ENCODE measurements around the gene PACS1. TPM values are rescaled to one million over a fixed set of nuclear protein-coding genes. Genes with fewer than 3 reads are reported as not detected.
A peak's percentile ranks its signal among the peaks of the same experiment; 100 is the strongest.

PACS1 gene
- total RNA-seq, 5 donors from 2014 or later (not counting 1 experiment from before 2014, with no cell fraction given): 222 to 268 (median 236) TPM

DNA sequence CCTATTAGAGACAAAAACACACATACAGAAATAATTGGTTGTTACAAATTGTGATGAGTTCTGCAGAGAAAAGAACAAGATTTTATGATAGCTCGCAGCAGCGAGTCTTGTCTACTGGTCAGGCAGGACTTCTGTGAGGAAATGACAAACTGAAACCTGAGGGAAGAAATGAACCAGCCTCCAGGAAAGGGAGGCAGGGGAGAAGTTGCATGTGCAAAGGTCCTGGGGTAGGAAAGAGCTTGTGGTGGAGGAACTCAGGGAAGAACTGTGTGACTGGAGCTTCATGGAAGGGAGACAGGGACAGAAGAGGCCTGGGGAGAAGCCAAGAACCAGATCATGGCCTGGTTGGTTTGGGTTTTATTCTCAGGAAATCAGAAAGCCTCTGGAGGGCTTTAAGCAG lies 189.2 kb downstream of the PACS1 start:
- CTCF ChIA-PET: interaction anchor here in 1 of 2 donors (0.6 to 1.0 kb wide), 2 partner anchors 37 to 1137 kb away, joined by 3 to 4 read pairs; no protein-coding TSS in a partner anchor
- H3K36me3 Mint-ChIP-seq: peaks cover 13% of the 10 kb centered on the region
- no peak overlapping the region for H3K4me3 ChIP-seq (ENCODE audit: control insufficient read depth in 1 of 2, extremely low read depth in 1 of 2, low read length in 1 of 2)
- POLR2A ChIA-PET: no interaction called here
- H3K4me3 Mint-ChIP-seq: peak overlapping the region in 2 of 3 donors; percentile 17 to 25
- no peaks in the 10 kb centered on the region for H3K9me3 Mint-ChIP-seq
- 95% methylated on average over 2 of the region's 2 CpGs for WGBS (ENCODE audit: insufficient coverage)
- H3K4me1 ChIP-seq (ENCODE audit: control insufficient read depth in 1 of 2, extremely low read depth in 1 of 2, insufficient read depth in 2 of 2, low read length in 2 of 2): peaks cover 14 to 38% of the 10 kb centered on the region in 2 experiments
- H3K27ac ChIP-seq (ENCODE audit: low read length): no peak overlapping the region
- DNase-seq (no peak), ATAC-seq (replicated peaks in 1 of 4) (no peak)
- H3K27ac Mint-ChIP-seq: peak overlapping the region; percentile 41 to 80
- H3K4me1 Mint-ChIP-seq: peaks cover 26 to 31% (median 26%) of the 10 kb centered on the region in 3 donors
- no peaks in the 10 kb centered on the region for H3K9me3 ChIP-seq
- H3K36me3 ChIP-seq (ENCODE audit: control insufficient read depth in 2 of 2, extremely low read depth in 1 of 2, insufficient read depth in 1 of 2, low read length in 1 of 2): peaks cover 11 to 41% of the 10 kb centered on the region in 2 donors
- H3K27me3 ChIP-seq (replicated peaks in 1 of 2; ENCODE audit: control insufficient read depth in 2 of 2, extremely low read depth in 1 of 2, insufficient read depth in 2 of 2, low read length in 1 of 2): no peaks in the 10 kb centered on the region
- no peaks in the 10 kb centered on the region for H3K27me3 Mint-ChIP-seq

DNA sequence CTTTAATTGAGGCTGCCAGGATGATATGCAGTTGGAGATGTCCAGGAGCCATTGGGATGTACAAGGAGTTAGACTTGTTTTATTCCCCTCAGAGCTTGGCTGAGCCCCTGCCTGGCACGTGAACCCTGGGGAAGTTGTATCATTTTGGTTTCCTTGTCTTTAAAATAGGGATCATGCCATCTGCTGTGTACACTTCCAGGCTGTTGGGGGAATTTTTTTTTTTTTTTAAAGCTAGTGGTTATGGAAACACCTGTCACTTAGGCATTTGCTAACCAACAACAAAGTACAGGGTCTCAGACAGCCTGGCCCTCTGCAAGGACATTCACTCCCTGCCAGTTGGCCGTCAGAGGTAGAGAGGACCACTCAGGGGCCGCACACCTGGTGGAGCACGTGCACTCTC lies 189.9 kb downstream of the PACS1 start:
- Mint-ChIP-seq H3K27me3 (no peaks in the 10 kb centered on the region), H3K9me3 (no peaks in the 10 kb centered on the region), H3K4me3 (no peak overlapping the region), H3K27ac (peak overlapping the region in 1 of 2 donors; percentile 80), H3K36me3 (peaks cover 14% of the 10 kb centered on the region), H3K4me1 (peaks cover 26 to 31% (median 26%) of the 10 kb centered on the region in 3 donors)
- Histone ChIP-seq H3K4me3 (ENCODE audit: control insufficient read depth in 1 of 2, extremely low read depth in 1 of 2, low read length in 1 of 2) (no peak overlapping the region), H3K27me3 (replicated peaks in 1 of 2; ENCODE audit: control insufficient read depth in 2 of 2, extremely low read depth in 1 of 2, insufficient read depth in 2 of 2, low read length in 1 of 2) (no peaks in the 10 kb centered on the region), H3K36me3 (ENCODE audit: control insufficient read depth in 2 of 2, extremely low read depth in 1 of 2, insufficient read depth in 1 of 2, low read length in 1 of 2) (peaks cover 19 to 44% of the 10 kb centered on the region in 2 donors), H3K9me3 (no peaks in the 10 kb centered on the region), H3K4me1 (ENCODE audit: control insufficient read depth in 1 of 2, extremely low read depth in 1 of 2, insufficient read depth in 2 of 2, low read length in 2 of 2) (peaks cover 14 to 37% of the 10 kb centered on the region in 2 experiments), H3K27ac (ENCODE audit: low read length) (no peak overlapping the region)
- ATAC-seq (replicated peaks in 1 of 4): no peak
- ChIA-PET POLR2A (interaction anchor here (0.5 to 0.6 kb wide), 4 partner anchors 17 to 205 kb away, joined by 3 to 7 read pairs (median 4); partner anchors contain the start of gene BRMS1 (in 1 of the 2)), CTCF (interaction anchor here (0.6 kb wide), 4 partner anchors 54 to 1449 kb away, joined by 3 read pairs; no protein-coding TSS in a partner anchor)
- 95% methylated on average over 3 of the region's 4 CpGs for WGBS (ENCODE audit: insufficient coverage)
- DNase-seq: no peak

DNA sequence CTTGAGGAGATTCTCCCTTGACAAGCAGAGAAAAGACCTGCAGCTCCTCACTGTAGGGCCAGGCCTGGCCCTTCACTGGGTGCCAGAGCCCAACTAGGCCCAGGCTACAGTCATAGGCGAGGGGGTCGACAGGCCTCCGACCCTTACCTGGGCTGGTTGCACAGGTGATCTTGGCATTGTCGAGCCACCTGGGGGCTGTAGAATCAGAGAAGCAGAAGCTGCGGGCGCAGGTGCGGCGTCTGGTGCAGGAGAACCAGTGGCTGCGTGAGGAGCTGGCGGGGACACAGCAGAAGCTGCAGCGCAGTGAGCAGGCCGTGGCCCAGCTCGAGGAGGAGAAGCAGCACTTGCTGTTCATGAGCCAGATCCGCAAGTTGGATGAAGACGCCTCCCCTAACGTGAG lies 191.5 kb downstream of the PACS1 start:
- Mint-ChIP-seq H3K36me3 (peaks cover 14% of the 10 kb centered on the region), H3K27me3 (no peaks in the 10 kb centered on the region), H3K9me3 (no peaks in the 10 kb centered on the region), H3K4me3 (no peak overlapping the region), H3K4me1 (peaks cover 19 to 22% (median 20%) of the 10 kb centered on the region in 3 donors), H3K27ac (no peak overlapping the region)
- peaks cover 6 to 24% of the 10 kb centered on the region in 2 experiments for H3K4me1 ChIP-seq (ENCODE audit: control insufficient read depth in 1 of 2, extremely low read depth in 1 of 2, insufficient read depth in 2 of 2, low read length in 2 of 2)
- no peaks in the 10 kb centered on the region for H3K9me3 ChIP-seq
- no peaks in the 10 kb centered on the region for H3K27me3 ChIP-seq (replicated peaks in 1 of 2; ENCODE audit: control insufficient read depth in 2 of 2, extremely low read depth in 1 of 2, insufficient read depth in 2 of 2, low read length in 1 of 2)
- H3K27ac ChIP-seq (ENCODE audit: low read length): no peak overlapping the region
- CTCF ChIA-PET: interaction anchor here (0.6 to 1.3 kb wide), 2 partner anchors 19 to 111 kb away, joined by 5 read pairs; no protein-coding TSS in a partner anchor
- ATAC-seq (replicated peaks in 1 of 4) (no peak), DNase-seq (no peak)
- H3K36me3 ChIP-seq (ENCODE audit: control insufficient read depth in 2 of 2, extremely low read depth in 1 of 2, insufficient read depth in 1 of 2, low read length in 1 of 2): peaks cover 19 to 58% of the 10 kb centered on the region in 2 donors
- no peak overlapping the region for H3K4me3 ChIP-seq (ENCODE audit: control insufficient read depth in 1 of 2, extremely low read depth in 1 of 2, low read length in 1 of 2)
- POLR2A ChIA-PET: no interaction called here
- 98% methylated on average over 16 of the region's 16 CpGs for WGBS (ENCODE audit: insufficient coverage)

DNA sequence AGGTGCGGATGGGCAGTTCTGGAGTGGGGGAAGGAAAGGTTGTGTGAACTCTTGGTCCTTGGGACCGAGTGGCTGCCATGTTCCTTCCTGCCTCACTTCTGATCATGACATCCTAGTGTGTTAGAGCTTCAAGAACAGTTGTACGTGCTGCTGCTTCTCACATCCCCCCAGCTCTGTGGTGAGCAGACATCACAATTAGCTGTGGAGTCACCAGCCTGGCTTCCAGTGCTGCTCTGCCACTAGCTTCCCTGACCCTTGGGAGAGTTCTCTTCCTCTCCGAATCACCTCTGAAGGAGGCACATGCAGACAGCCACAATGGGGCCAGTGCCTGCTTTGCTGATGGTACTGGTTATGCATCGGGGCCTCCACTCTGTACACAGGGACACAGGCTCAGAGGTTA lies 192.1 kb downstream of the PACS1 start:
- peaks cover 3 to 24% of the 10 kb centered on the region in 2 experiments for H3K4me1 ChIP-seq (ENCODE audit: control insufficient read depth in 1 of 2, extremely low read depth in 1 of 2, insufficient read depth in 2 of 2, low read length in 2 of 2)
- H3K9me3 ChIP-seq: no peaks in the 10 kb centered on the region
- no peak for DNase-seq
- no peak overlapping the region for H3K4me3 ChIP-seq (ENCODE audit: control insufficient read depth in 1 of 2, extremely low read depth in 1 of 2, low read length in 1 of 2)
- WGBS (ENCODE audit: insufficient coverage): 98% methylated on average over 5 of the region's 5 CpGs
- H3K4me3 Mint-ChIP-seq: no peak overlapping the region
- peaks cover 19 to 60% of the 10 kb centered on the region in 2 donors for H3K36me3 ChIP-seq (ENCODE audit: control insufficient read depth in 2 of 2, extremely low read depth in 1 of 2, insufficient read depth in 1 of 2, low read length in 1 of 2)
- ChIA-PET POLR2A (interaction anchor here in 1 of 2 donors (0.5 kb wide), 1 partner anchor 206 kb away, joined by 3 read pairs; no protein-coding TSS in a partner anchor), CTCF (interaction anchor here in 1 of 2 donors (1.3 kb wide), 1 partner anchor 18 kb away, joined by 5 read pairs; no protein-coding TSS in a partner anchor)
- H3K9me3 Mint-ChIP-seq: no peaks in the 10 kb centered on the region
- peaks cover 19% of the 10 kb centered on the region in 3 donors for H3K4me1 Mint-ChIP-seq
- H3K36me3 Mint-ChIP-seq: peaks cover 14% of the 10 kb centered on the region
- ATAC-seq (replicated peaks in 1 of 4): no peak
- H3K27ac Mint-ChIP-seq: no peak overlapping the region
- H3K27ac ChIP-seq (ENCODE audit: low read length): no peak overlapping the region
- H3K27me3 ChIP-seq (replicated peaks in 1 of 2; ENCODE audit: control insufficient read depth in 2 of 2, extremely low read depth in 1 of 2, insufficient read depth in 2 of 2, low read length in 1 of 2): no peaks in the 10 kb centered on the region
- H3K27me3 Mint-ChIP-seq: no peaks in the 10 kb centered on the region

DNA sequence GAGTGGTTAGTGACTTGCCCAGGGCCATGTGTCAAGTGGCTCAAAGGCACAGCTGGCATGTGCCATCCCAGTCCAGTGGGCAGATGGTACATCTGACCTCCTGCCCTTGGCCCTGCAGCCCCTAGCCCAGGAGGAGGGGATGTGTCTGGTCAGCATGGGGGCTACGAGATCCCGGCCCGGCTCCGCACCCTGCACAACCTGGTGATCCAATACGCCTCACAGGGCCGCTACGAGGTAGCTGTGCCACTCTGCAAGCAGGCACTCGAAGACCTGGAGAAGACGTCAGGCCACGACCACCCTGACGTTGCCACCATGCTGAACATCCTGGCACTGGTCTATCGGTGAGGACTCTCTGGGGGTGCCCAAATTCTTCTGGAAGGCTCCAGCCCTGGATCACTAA lies 192.6 kb downstream of the PACS1 start:
- no peaks in the 10 kb centered on the region for H3K27me3 ChIP-seq (replicated peaks in 1 of 2; ENCODE audit: control insufficient read depth in 2 of 2, extremely low read depth in 1 of 2, insufficient read depth in 2 of 2, low read length in 1 of 2)
- ATAC-seq (replicated peaks in 1 of 4): no peak
- no peak overlapping the region for H3K27ac Mint-ChIP-seq
- peaks cover 21 to 22% (median 21%) of the 10 kb centered on the region in 3 donors for H3K4me1 Mint-ChIP-seq
- H3K4me3 Mint-ChIP-seq: no peak overlapping the region
- H3K36me3 ChIP-seq (ENCODE audit: control insufficient read depth in 2 of 2, extremely low read depth in 1 of 2, insufficient read depth in 1 of 2, low read length in 1 of 2): peaks cover 19 to 60% of the 10 kb centered on the region in 2 donors
- ChIA-PET CTCF (interaction anchor here in 1 of 2 donors (1.3 kb wide), 1 partner anchor 18 kb away, joined by 5 read pairs; no protein-coding TSS in a partner anchor), POLR2A (interaction anchor here in 1 of 2 donors (0.5 kb wide), 1 partner anchor 206 kb away, joined by 3 read pairs; no protein-coding TSS in a partner anchor)
- peaks cover 3 to 27% of the 10 kb centered on the region in 2 experiments for H3K4me1 ChIP-seq (ENCODE audit: control insufficient read depth in 1 of 2, extremely low read depth in 1 of 2, insufficient read depth in 2 of 2, low read length in 2 of 2)
- 93% methylated on average over 12 of the region's 12 CpGs for WGBS (ENCODE audit: insufficient coverage)
- no peak overlapping the region for H3K27ac ChIP-seq (ENCODE audit: low read length)
- DNase-seq: no peak
- no peaks in the 10 kb centered on the region for H3K27me3 Mint-ChIP-seq
- H3K9me3 Mint-ChIP-seq: no peaks in the 10 kb centered on the region
- no peak overlapping the region for H3K4me3 ChIP-seq (ENCODE audit: control insufficient read depth in 1 of 2, extremely low read depth in 1 of 2, low read length in 1 of 2)
- H3K36me3 Mint-ChIP-seq: peaks cover 14% of the 10 kb centered on the region
- no peaks in the 10 kb centered on the region for H3K9me3 ChIP-seq

DNA sequence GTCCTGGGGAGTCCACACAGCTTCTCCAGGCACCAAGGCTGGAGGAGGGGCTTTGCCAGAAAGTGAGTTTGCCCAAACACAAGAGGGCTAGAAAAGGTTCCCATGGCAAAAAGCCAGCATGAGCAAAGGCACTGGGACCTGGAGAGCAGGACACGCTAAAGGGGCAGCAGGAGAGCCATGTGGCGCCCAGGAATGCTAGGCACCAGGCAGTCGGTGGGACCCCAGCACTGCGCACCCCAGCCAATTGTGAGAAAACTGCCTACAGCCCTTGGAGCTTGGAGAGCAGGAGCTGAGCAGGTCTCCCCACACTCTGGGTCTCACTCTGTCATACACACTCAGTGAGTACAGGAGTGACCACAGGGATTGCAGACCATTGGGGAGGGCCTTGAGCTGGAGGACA lies 193.2 kb downstream of the PACS1 start:
- H3K27me3 ChIP-seq (replicated peaks in 1 of 2; ENCODE audit: control insufficient read depth in 2 of 2, extremely low read depth in 1 of 2, insufficient read depth in 2 of 2, low read length in 1 of 2): no peaks in the 10 kb centered on the region
- Mint-ChIP-seq H3K4me1 (peaks cover 26 to 28% (median 27%) of the 10 kb centered on the region in 3 donors), H3K4me3 (no peak overlapping the region), H3K36me3 (peaks cover 14% of the 10 kb centered on the region), H3K27me3 (no peaks in the 10 kb centered on the region), H3K9me3 (no peaks in the 10 kb centered on the region), H3K27ac (no peak overlapping the region)
- POLR2A ChIA-PET: no interaction called here
- peaks cover 3 to 29% of the 10 kb centered on the region in 2 experiments for H3K4me1 ChIP-seq (ENCODE audit: control insufficient read depth in 1 of 2, extremely low read depth in 1 of 2, insufficient read depth in 2 of 2, low read length in 2 of 2)
- H3K27ac ChIP-seq (ENCODE audit: low read length): no peak overlapping the region
- DNase-seq (no peak), ATAC-seq (replicated peaks in 1 of 4) (no peak)
- peaks cover 19 to 60% of the 10 kb centered on the region in 2 donors for H3K36me3 ChIP-seq (ENCODE audit: control insufficient read depth in 2 of 2, extremely low read depth in 1 of 2, insufficient read depth in 1 of 2, low read length in 1 of 2)
- WGBS (ENCODE audit: insufficient coverage): 95% methylated on average over 4 of the region's 4 CpGs
- H3K4me3 ChIP-seq (ENCODE audit: control insufficient read depth in 1 of 2, extremely low read depth in 1 of 2, low read length in 1 of 2): no peak overlapping the region
- CTCF ChIA-PET: no interaction called here
- H3K9me3 ChIP-seq: no peaks in the 10 kb centered on the region

All from T-cell (primary cell).